Stimulated activated CD4-positive, alpha-beta T cell treated with anti-CD3 and anti-CD28 coated beads, Interleukin-1b, Interleukin-23, amount 100 ng/mL, for 4 hours (primary cell): ENCODE data around the gene WNK4.

Source experiments
- DNase-seq, 2 donors: peaks; one replicate each; pipeline ENCODE4 v3.0.0-alpha.2; 2020; ENCODE audit warnings: low read depth in 2 of 2

Gene WNK4

DNA sequence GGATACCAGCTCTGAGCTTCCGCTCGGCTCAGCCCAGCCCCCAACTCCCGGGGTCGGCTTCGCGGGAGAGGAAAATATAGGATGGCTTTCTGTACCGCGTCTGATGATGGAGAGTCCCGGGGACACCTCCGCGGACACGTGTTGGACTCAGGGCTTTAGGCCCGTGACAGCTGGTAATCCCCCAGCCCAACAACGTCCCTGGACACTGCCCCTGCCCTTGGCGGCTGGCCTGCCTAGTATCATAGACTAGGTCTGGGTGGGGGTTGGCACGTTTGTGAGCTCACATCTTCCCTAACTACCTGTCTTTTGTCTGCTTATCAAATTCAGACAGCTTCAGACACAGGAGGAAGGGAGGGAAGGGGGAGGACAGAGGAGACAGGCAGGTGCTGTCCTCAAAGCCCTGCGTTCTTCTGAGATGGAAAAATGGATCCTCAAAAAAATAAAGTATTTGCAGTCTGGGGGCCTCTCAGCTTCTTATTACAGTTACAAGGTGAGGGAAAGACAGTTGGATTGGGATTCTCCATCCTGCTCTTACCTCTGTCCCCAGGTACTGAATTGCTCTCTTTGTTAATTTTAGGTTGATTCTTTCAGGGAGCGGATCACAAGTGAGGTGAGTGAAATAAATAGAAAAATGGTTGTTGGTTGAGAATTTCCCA lies 53.5 kb downstream of the WNK4 start:
- no peak for DNase-seq

GRCh38 chr17:42835732-42836131 lies 55.3 kb downstream of the WNK4 start:
- DNase-seq: no peak

DNA sequence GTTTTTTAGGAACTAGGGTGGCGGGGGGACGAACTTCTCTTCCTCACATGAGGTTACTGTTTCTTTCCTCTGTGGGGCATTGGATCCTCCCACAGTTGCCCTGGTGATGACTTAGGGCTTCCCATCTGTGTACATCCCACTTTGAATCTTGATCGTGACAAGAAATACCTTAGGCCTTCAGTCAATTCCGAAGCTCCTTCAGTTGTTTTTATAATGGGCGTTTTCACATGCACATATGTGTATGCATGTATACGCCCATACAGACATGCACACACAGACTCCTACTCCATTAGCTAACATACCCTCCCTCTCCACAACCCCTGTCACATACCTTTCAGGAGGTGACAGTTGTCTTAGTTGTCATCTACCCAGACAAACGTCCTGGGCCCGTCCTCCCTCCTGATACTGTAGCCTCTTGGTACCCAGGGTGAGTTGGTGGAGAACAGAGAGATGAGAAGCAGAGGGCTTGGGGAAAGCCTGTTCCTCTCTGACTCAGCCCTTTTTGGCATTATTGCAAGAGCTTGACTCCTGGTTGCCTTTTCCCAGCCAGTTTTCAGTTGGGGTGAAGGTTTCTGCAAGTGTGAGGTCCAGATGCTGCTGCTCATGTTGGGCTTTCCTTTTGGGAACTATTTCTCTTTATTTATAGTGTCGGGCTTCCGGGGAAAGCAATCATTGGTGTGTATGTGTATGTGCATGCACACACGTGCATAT lies 61.7 kb downstream of the WNK4 start:
- DNase-seq: no peak

DNA sequence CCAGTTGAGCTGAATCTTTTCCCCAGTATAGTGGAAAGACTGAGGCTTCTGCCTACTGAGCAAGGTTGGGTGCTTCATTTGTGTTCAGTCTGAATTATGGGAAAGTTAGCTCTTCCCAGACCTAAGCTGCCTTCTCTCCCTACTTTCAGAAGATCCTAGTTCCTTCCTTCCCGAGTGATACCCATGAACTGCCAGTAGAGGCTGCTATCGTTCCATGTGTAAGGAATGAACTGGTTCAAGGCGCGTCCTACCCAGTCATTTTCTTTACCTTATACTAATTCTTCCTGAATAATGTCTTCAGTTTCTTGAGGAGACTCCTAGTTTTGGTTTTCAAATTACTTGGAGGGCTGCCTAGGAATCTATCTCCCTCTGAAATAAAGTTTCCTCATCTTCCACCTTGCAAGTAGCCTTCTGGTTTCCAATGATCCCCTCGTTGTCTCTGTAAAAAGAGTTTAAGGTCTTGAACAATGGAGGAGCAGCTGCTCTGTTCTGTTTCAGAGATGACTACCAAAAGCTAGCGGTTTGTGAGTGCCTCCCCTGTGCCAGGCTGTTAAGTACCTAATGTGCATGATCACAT lies 63.0 kb downstream of the WNK4 start:
- DNase-seq: no peak

GRCh38 chr17:42844271-42844670 lies 63.9 kb downstream of the WNK4 start, which contains the start of gene AOC2:
TSS of gene AOC2 (plus strand) at chr17:42844580. CDS start at chr17:42844627, 47 bp downstream.
- DNase-seq: no peak

DNA sequence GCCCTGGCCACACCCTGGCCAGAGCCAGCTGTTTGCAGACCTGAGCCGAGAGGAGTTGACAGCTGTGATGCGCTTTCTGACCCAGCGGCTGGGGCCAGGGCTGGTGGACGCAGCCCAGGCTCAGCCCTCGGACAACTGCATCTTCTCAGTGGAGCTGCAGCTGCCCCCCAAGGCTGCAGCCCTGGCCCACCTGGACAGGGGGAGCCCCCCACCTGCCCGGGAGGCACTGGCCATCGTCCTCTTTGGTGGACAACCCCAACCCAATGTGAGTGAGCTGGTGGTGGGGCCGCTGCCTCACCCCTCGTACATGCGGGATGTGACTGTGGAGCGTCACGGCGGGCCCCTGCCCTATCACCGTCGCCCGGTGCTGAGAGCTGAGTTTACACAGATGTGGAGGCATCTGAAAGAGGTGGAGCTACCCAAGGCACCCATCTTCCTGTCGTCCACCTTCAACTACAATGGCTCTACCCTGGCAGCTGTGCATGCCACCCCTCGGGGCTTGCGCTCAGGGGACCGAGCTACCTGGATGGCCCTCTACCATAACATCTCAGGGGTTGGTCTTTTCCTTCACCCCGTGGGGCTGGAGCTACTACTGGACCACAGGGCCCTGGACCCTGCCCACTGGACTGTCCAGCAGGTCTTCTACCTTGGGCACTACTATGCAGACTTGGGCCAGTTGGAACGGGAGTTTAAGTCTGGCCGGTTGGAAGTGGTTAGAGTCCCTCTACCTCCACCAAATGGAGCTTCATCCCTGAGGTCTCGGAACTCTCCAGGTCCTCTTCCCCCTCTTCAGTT lies 64.5 kb downstream of the WNK4 start:
- DNase-seq: no peak

- DNase-seq: no peak
Measured at GRCh38 chr17:42845556-42845917, 65.1 kb downstream of the WNK4 start.

GRCh38 chr17:42845918-42846593 lies 65.6 kb downstream of the WNK4 start:
- DNase-seq: no peak
